HEK293 (cell line): ENCODE data around the gene ZSCAN25.
"Not testable (repeated sequence)": the region's sequence is repeated elsewhere in the genome, so short reads cannot be mapped to it uniquely, and the experiment has no call there.

ENCODE experiments used
- CTCF ChIA-PET: fragments of 350-600 bp; formaldehyde crosslinking; extraction: SDS; loops from one replicate; lab custom pipeline; 2021; ENCODE audit warnings: antibody characterized with exemption; lab: Yijun Ruan, JAX
- POLR2A ChIA-PET: fragments of 300-600 bp; formaldehyde crosslinking; extraction: SDS; loops from one replicate; lab custom pipeline; 2020; ENCODE audit warnings: antibody characterized with exemption, inconsistent platforms; lab: Yijun Ruan, JAX
- H3K27ac ChIP-seq: fragments of 200-500 bp; sonication (Bioruptor generic); 2 replicates; pipeline ENCODE4 v1.5.1; 2014; ENCODE audit warnings: low read depth, low read length, control low read depth, inconsistent platforms; ENCODE audit errors: extremely low read depth
- H3K36me3 ChIP-seq, 2 experiments: fragments of 200-500 bp in 1 of 2; sonication (Bioruptor generic) in 1 of 2; 1 replicate in 1 of 2; 2 replicates in 1 of 2; pipeline ENCODE4 v1.5.1; 2014 to 2017; ENCODE audit warnings: inconsistent platforms in 2 of 2, low read length in 2 of 2; ENCODE audit not compliant: control insufficient read depth in 2 of 2, insufficient read depth in 1 of 2
- H3K4me1 ChIP-seq: fragments of 200-500 bp; sonication (Bioruptor generic); 2 replicates; pipeline ENCODE4 v1.5.1; 2014; ENCODE audit warnings: mild to moderate bottlenecking, low read length, inconsistent platforms; ENCODE audit not compliant: control insufficient read depth, insufficient read depth
- H3K4me3 ChIP-seq: 2 replicates; pipeline ENCODE4 v1.5.1; 2011; ENCODE audit warnings: low read depth, mild to moderate bottlenecking, control low read depth, low read length, moderate library complexity
- H3K9me3 ChIP-seq: fragments of 200-500 bp; sonication (Bioruptor generic); 2 replicates; pipeline ENCODE4 v1.5.1; 2014; ENCODE audit warnings: low read depth, low read length, inconsistent platforms; ENCODE audit not compliant: control insufficient read depth, insufficient read depth
- GLI2 ChIP-seq: fragments of 450-650 bp; formaldehyde crosslinking; IDR thresholded peaks from 2 replicates; pipeline ENCODE4; 2017; ENCODE audit warnings: missing biosample characterization, missing genetic modification characterization, low read depth, borderline replicate concordance
- GLIS1 ChIP-seq: fragments of 450-650 bp; formaldehyde crosslinking; IDR thresholded peaks from 2 replicates; pipeline ENCODE4 v1.5.1; 2016; ENCODE audit warnings: missing biosample characterization, missing genetic modification characterization
- KLF16 ChIP-seq: fragments of 450-650 bp; formaldehyde crosslinking; IDR thresholded peaks from 2 replicates; pipeline ENCODE4 v1.5.1; 2017; ENCODE audit warnings: missing biosample characterization, missing genetic modification characterization
- PRDM1 ChIP-seq: fragments of 450-650 bp; formaldehyde crosslinking; IDR thresholded peaks from 2 replicates; pipeline ENCODE4; 2016; ENCODE audit warnings: missing biosample characterization, missing genetic modification characterization
- SP7 ChIP-seq: fragments of 450-650 bp; formaldehyde crosslinking; IDR thresholded peaks from 2 replicates; pipeline ENCODE4 v1.5.1; 2016; ENCODE audit warnings: missing biosample characterization, missing genetic modification characterization
- WT1 ChIP-seq: fragments of 450-650 bp; formaldehyde crosslinking; IDR thresholded peaks from 2 replicates; pipeline ENCODE4 v1.5.1; 2016; ENCODE audit warnings: missing biosample characterization, missing genetic modification characterization
- ZBTB10 ChIP-seq: fragments of 450-650 bp; formaldehyde crosslinking; IDR thresholded peaks from 2 replicates; pipeline ENCODE4 v1.5.1; 2016; ENCODE audit warnings: missing biosample characterization, missing genetic modification characterization
- ZBTB17 ChIP-seq: fragments of 450-650 bp; formaldehyde crosslinking; IDR thresholded peaks from 2 replicates; pipeline ENCODE4 v1.5.1; 2016; ENCODE audit warnings: missing biosample characterization, missing genetic modification characterization
- ZBTB7A ChIP-seq: fragments of 450-650 bp; formaldehyde crosslinking; IDR thresholded peaks from 2 replicates; pipeline ENCODE4 v1.5.1; 2016; ENCODE audit warnings: low read depth, missing biosample characterization, missing genetic modification characterization
- ZBTB8A ChIP-seq: fragments of 450-650 bp; formaldehyde crosslinking; IDR thresholded peaks from 2 replicates; pipeline ENCODE4 v1.5.1; 2016; ENCODE audit warnings: missing biosample characterization, missing genetic modification characterization
- ZEB2 ChIP-seq: fragments of 450-650 bp; formaldehyde crosslinking; IDR thresholded peaks from 2 replicates; pipeline ENCODE4 v1.5.1; 2016; ENCODE audit warnings: missing biosample characterization, missing genetic modification characterization
- ZFP3 ChIP-seq: fragments of 450-650 bp; formaldehyde crosslinking; IDR thresholded peaks from 2 replicates; pipeline ENCODE4 v1.5.1; 2016; ENCODE audit warnings: low read depth, missing biosample characterization, missing genetic modification characterization
- ZFP37 ChIP-seq: fragments of 450-650 bp; formaldehyde crosslinking; IDR thresholded peaks from 2 replicates; pipeline ENCODE4 v1.5.1; 2016; ENCODE audit warnings: missing biosample characterization, missing genetic modification characterization
- ZIC2 ChIP-seq: fragments of 450-650 bp; formaldehyde crosslinking; IDR thresholded peaks from 2 replicates; pipeline ENCODE4 v1.5.1; 2016; ENCODE audit warnings: missing biosample characterization, missing genetic modification characterization
- ZNF10 ChIP-seq: fragments of 450-650 bp; formaldehyde crosslinking; IDR thresholded peaks from 2 replicates; pipeline ENCODE4 v1.5.1; 2017; ENCODE audit warnings: missing biosample characterization, missing genetic modification characterization
- ZNF112 ChIP-seq: fragments of 450-650 bp; formaldehyde crosslinking; IDR thresholded peaks from 2 replicates; pipeline ENCODE4 v1.5.0; 2017; ENCODE audit warnings: missing biosample characterization, missing genetic modification characterization
- ZNF239 ChIP-seq: fragments of 450-650 bp; formaldehyde crosslinking; IDR thresholded peaks from 2 replicates; pipeline ENCODE4 v1.5.1; 2016; ENCODE audit warnings: missing biosample characterization, missing genetic modification characterization
- ZNF341 ChIP-seq: fragments of 450-650 bp; formaldehyde crosslinking; IDR thresholded peaks from 2 replicates; pipeline ENCODE4; 2016; ENCODE audit warnings: low read depth, missing biosample characterization, missing genetic modification characterization
- ZNF37A ChIP-seq: fragments of 450-650 bp; IDR thresholded peaks from 2 replicates; pipeline ENCODE4 v1.5.1; 2018; ENCODE audit warnings: missing biosample characterization, missing genetic modification characterization
- ZNF518A ChIP-seq: fragments of 450-650 bp; formaldehyde crosslinking; conservative IDR thresholded peaks from 2 replicates; pipeline ENCODE4 v1.5.1; 2016; ENCODE audit warnings: low read depth, missing biosample characterization, missing genetic modification characterization
- ZNF544 ChIP-seq: fragments of 450-650 bp; formaldehyde crosslinking; IDR thresholded peaks from 2 replicates; pipeline ENCODE4 v1.5.0; 2017; ENCODE audit warnings: missing biosample characterization, missing genetic modification characterization
- ZNF585B ChIP-seq: fragments of 450-650 bp; formaldehyde crosslinking; IDR thresholded peaks from 2 replicates; pipeline ENCODE4 v1.5.1; 2016; ENCODE audit warnings: missing biosample characterization, missing genetic modification characterization
- ZNF654 ChIP-seq: fragments of 450-650 bp; formaldehyde crosslinking; IDR thresholded peaks from 2 replicates; pipeline ENCODE4 v1.5.1; 2016; ENCODE audit warnings: low read depth, missing biosample characterization, missing genetic modification characterization
- ZNF660 ChIP-seq: fragments of 450-650 bp; IDR thresholded peaks from 2 replicates; pipeline ENCODE4 v1.5.1; 2018; ENCODE audit warnings: missing biosample characterization, mild to moderate bottlenecking, missing genetic modification characterization
- ZNF776 ChIP-seq: fragments of 450-650 bp; formaldehyde crosslinking; IDR thresholded peaks from 2 replicates; pipeline ENCODE4 v1.5.0; 2017; ENCODE audit warnings: missing biosample characterization, missing genetic modification characterization, borderline replicate concordance
- ZXDB ChIP-seq: fragments of 450-650 bp; formaldehyde crosslinking; IDR thresholded peaks from 2 replicates; pipeline ENCODE4 v1.5.1; 2016; ENCODE audit warnings: missing biosample characterization, missing genetic modification characterization
- TF ChIP-seq, protein P1 (sequence below): fragments of 450-650 bp; formaldehyde crosslinking; IDR thresholded peaks from 2 replicates; pipeline ENCODE4 v1.5.1; 2017; ENCODE audit warnings: missing biosample characterization, mild to moderate bottlenecking, missing genetic modification characterization, moderate library complexity
- TF ChIP-seq, protein P2 (sequence below): fragments of 450-650 bp; formaldehyde crosslinking; IDR thresholded peaks from 2 replicates; pipeline ENCODE4 v1.5.1; 2016; ENCODE audit warnings: missing biosample characterization, missing genetic modification characterization

The ZSCAN25 gene

DNA sequence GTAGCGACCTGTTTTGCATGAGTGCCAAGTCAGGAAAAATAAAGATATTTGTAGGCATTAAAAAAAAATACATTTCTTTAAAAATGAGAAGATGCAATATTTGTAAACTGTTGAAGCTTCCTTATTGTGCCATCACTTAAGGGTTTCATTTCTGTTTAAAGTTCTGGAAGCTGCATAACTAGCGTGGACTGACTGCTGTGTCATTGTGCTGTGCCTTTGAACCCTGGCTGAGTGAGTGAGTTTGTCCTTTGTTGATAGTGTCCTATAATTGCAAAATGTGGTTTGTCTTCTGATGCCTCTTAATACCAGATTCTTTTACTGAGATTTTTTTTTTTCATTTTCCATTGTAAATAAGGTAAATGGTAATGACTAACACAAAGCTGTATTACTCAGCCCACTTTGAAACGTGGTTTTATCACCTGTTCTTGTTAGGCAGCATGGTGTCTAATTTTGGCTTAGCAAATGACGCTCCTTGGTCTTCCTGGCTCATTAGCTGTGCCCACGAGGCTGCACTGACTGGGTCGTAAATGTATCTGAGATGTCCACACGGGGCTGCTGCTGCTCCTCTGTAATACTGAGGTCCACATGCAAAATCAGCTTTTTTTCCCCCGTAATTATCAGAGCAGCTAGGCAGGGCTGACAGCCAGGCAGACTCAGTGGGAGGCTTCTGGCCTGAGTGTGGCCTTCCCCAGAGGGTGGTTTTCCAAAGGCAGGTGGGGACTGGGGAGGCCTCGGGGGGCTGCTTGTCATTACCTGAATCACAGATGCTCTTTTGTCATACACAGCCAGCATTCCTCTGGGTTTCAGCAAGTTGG, 14.8 kb downstream of the ZSCAN25 start:
- no peak for TF ChIP-seq ZNF544
- TF ChIP-seq ZBTB17, result 0 out of 2 replicates have a peak, but pooled peaks have one; percentile 25
- no peak for TF ChIP-seq KLF16
- TF ChIP-seq ZBTB8A (tag by site-specific recombination), result no peak
- no peak for TF ChIP-seq WT1 (tag by site-specific recombination)
- no peak for TF ChIP-seq ZBTB7A
- no peak for TF ChIP-seq ZNF239 (tag by site-specific recombination)
- no peak for TF ChIP-seq ZNF37A
- peak; percentile 50 for TF ChIP-seq ZNF654 (tag by site-specific recombination)
- TF ChIP-seq ZBTB10 (tag by site-specific recombination), result no peak
- TF ChIP-seq ZNF112, result no peak
- no peak for TF ChIP-seq ZNF585B (tag by site-specific recombination)
- TF ChIP-seq, protein P1, sequence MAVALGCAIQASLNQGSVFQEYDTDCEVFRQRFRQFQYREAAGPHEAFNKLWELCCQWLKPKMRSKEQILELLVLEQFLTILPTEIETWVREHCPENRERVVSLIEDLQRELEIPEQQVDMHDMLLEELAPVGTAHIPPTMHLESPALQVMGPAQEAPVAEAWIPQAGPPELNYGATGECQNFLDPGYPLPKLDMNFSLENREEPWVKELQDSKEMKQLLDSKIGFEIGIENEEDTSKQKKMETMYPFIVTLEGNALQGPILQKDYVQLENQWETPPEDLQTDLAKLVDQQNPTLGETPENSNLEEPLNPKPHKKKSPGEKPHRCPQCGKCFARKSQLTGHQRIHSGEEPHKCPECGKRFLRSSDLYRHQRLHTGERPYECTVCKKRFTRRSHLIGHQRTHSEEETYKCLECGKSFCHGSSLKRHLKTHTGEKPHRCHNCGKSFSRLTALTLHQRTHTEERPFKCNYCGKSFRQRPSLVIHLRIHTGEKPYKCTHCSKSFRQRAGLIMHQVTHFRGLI (tag by site-specific recombination), result no peak
- TF ChIP-seq ZIC2 (tag by site-specific recombination), result peak; percentile 39
- no peak for TF ChIP-seq ZNF518A
- TF ChIP-seq ZNF341 (tag by site-specific recombination), result no peak
- peak; percentile 69 for TF ChIP-seq GLIS1
- no peak for TF ChIP-seq ZFP37
- no peak for TF ChIP-seq ZFP3 (tag by site-specific recombination)
- no peak for TF ChIP-seq ZNF10 (tag by site-specific recombination)
- TF ChIP-seq, protein P2, sequence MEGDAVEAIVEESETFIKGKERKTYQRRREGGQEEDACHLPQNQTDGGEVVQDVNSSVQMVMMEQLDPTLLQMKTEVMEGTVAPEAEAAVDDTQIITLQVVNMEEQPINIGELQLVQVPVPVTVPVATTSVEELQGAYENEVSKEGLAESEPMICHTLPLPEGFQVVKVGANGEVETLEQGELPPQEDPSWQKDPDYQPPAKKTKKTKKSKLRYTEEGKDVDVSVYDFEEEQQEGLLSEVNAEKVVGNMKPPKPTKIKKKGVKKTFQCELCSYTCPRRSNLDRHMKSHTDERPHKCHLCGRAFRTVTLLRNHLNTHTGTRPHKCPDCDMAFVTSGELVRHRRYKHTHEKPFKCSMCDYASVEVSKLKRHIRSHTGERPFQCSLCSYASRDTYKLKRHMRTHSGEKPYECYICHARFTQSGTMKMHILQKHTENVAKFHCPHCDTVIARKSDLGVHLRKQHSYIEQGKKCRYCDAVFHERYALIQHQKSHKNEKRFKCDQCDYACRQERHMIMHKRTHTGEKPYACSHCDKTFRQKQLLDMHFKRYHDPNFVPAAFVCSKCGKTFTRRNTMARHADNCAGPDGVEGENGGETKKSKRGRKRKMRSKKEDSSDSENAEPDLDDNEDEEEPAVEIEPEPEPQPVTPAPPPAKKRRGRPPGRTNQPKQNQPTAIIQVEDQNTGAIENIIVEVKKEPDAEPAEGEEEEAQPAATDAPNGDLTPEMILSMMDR (tag by site-specific recombination), result peak; percentile 80
- no peak for TF ChIP-seq PRDM1
- TF ChIP-seq ZEB2 (tag by site-specific recombination), result no peak
- TF ChIP-seq ZNF660 (tag by site-specific recombination), result peak; percentile 45; the same call in 1 of the 2 replicates
- no peak for TF ChIP-seq GLI2
- no peak for TF ChIP-seq ZNF776 (tag by site-specific recombination)
- no peak for TF ChIP-seq ZXDB (tag by site-specific recombination)
- TF ChIP-seq SP7, result peak; percentile 38; the same call in 1 of the 2 replicates
- H3K9me3 ChIP-seq, result no peaks in the 10 kb centered on the region
- peaks cover 33 to 64% of the 10 kb centered on the region in 2 experiments for H3K36me3 ChIP-seq
- H3K4me1 ChIP-seq, result no peaks in the 10 kb centered on the region
- H3K27ac ChIP-seq, result no peak overlapping the region
- ChIA-PET CTCF (interaction anchor here (0.7 to 1.2 kb wide), 4 partner anchors 282 to 422 kb away, joined by 3 to 5 read pairs (median 4); no protein-coding TSS in a partner anchor), POLR2A (interaction anchor here (0.7 to 1.2 kb wide), 2 partner anchors 15 to 288 kb away, joined by 3 to 5 read pairs; partner anchors contain the start of genes TRIM4 and ZSCAN25)
- no peak overlapping the region for H3K4me3 ChIP-seq

GRCh38 chr7:99637414-99637813, 20.7 kb downstream of the ZSCAN25 start:
- H3K9me3 ChIP-seq, H3K4me1 ChIP-seq, H3K27ac ChIP-seq, POLR2A ChIA-PET, H3K4me3 ChIP-seq: not testable (repeated sequence)
- CTCF ChIA-PET, result interaction anchor here (0.7 kb wide), 1 partner anchor 1039 kb away, joined by 3 read pairs; no protein-coding TSS in a partner anchor
- H3K36me3 ChIP-seq, result peaks cover 4 to 14% of the 10 kb centered on the region in 2 experiments; a peak in 2 of 3 replicates
